ENCODE data around the gene CNOT4.
"Not testable (repeated sequence)": the region's sequence is repeated elsewhere in the genome, so short reads cannot be mapped to it uniquely, and the experiment has no call there.

The CNOT4 gene

GRCh38 chr7:135320953-135321352 is 188.9 kb downstream of the CNOT4 start:
- not testable (repeated sequence) for DNase-seq

DNA sequence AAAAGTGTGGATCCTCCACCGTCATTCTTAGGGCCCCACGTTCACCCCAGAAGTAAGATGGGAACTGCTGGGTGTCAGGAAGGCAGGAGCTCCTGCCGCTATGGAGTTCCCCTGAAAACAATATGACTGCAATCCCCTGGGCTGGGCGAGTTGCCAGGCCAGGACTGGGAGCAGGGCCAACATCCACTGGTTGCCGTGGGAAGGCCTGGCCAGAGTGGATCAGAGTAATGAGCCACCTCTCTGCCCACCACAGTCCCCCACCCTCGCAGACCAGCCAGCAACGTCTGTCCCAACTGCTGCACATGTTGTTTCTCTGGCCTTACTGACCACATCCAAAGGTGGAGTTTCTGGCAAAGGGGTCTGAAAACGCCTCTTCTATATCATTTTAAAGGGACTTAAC is 189.6 kb downstream of the CNOT4 start:
- no peak for DNase-seq

GRCh38 chr7:135317676-135318325 is 192.1 kb downstream of the CNOT4 start:
- DNase-seq = no peak

DNA sequence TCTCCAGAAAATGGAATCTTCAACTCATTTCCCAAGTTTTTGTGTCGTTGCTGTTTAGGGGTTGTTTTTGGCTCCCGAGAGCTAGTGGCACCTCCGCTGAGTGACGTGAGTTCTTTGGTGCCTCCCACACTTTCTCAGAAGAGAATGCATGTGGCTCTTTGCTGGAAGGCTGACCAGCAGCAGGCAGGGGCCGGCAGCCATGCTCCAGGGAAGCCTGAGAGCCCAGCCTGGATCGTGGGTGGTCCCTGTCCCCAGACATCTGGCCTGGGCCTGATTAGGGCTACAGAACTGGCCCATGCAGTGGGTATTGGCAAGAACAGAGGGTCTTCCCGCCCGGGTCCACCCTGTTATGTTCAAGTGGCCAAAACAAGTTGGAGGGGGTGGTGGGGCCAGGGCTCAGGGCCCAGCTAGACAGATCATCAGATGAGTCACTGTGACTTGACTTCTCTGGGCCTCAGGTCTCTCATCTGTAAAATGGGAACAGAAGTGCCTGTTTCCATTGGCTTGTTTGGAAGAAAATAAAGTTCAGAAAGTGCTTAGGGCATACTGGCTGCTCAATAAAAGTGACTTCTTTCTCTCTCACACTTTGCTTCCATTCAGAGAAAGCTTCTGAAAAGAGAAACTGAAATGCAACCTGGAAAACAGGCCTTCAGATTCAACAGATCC is 193.1 kb downstream of the CNOT4 start:
- no peak for DNase-seq

GRCh38 chr7:135313971-135314370 is 195.9 kb downstream of the CNOT4 start:
- no peak for DNase-seq

Data from NCI-H1436 treated with DMSO at 0.1 percent for 48 hours (cell line).